Activated T-helper 1 cell treated with anti-CD3 and anti-CD28 coated beads, Interleukin-12 subunit alpha, Interleukin-12 subunit beta, Interleukin-2, Interleukin-4 antibody, amounts not matched to agents 30 ng/mL and 10 ng/mL and 1 ng/mL, durations not matched to agents 14 hours and 24 hours and 36 hours (primary cell): Measurements from ENCODE around the gene STOML1. TPM values are rescaled to one million over a fixed set of nuclear protein-coding genes. Genes with fewer than 3 reads are reported as not detected.
"Not testable (repeated sequence)": the region's sequence is repeated elsewhere in the genome, so short reads cannot be mapped to it uniquely, and the experiment has no call there.

Source experiments
- DNase-seq: peaks from one replicate; pipeline ENCODE4 v3.0.0; 2021; ENCODE audit warnings: low spot score
- H3K27ac Mint-ChIP-seq: one replicate; pipeline ENCODE4 v1.8.0; 2021; ENCODE audit warnings: mild to moderate bottlenecking, mixed read lengths
- H3K27me3 Mint-ChIP-seq: one replicate; pipeline ENCODE4 v1.8.0; 2022; ENCODE audit warnings: mild to moderate bottlenecking, moderate library complexity, mixed read lengths; ENCODE audit not compliant: insufficient read depth
- H3K36me3 Mint-ChIP-seq: one replicate; pipeline ENCODE4 v1.8.0; 2021; ENCODE audit warnings: low read depth, mixed read lengths
- H3K4me1 Mint-ChIP-seq: one replicate; pipeline ENCODE4 v1.8.0; 2021; ENCODE audit warnings: low read depth, mixed read lengths
- H3K4me3 Mint-ChIP-seq: one replicate; pipeline ENCODE4 v1.8.0; 2021; ENCODE audit warnings: mild to moderate bottlenecking, moderate library complexity, mixed read lengths
- H3K9me3 Mint-ChIP-seq: one replicate; pipeline ENCODE4 v1.8.0; 2021; ENCODE audit warnings: mixed read lengths
- intact Hi-C: fragments of 100-400 bp; cut with micrococcal nuclease; formaldehyde crosslinking; loops from one replicate; pipeline ENCODE4 v1.15.1; 2024
- total RNA-seq: library from RNA; stranded (reverse); gene quantifications from 2 replicates; pipeline ENCODE4 v1.2.3, GENCODE V29; 2022

STOML1 gene
- total RNA-seq, 1 donor from 2014 or later, result 10.6 TPM

DNA sequence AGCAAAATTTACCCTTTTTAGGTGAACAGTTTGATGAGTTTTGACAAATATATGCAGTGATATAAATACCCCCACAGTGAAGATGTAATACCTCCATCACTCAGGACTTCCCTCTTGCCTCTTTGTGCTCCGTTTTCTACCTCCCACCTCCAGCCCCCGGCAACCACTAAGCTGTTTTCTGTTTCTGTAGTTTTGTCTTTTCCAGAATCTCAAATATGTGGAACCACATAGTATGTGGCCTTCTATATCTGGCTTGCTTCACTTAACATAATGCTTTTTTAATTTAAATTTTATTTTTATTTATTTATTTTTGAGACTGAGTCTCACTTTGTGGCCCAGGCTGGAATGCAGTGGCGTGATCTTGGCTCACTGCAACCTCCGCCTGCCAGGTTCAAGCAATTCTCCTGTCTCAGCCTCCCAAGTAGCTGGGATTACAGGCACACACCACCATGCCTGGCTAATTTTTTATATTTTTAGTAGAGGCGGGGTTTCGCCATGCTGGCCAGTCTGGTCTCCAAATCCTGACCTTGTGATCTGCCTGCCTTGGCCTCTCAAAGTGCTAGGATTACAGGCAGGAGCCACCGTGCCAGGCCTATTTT is 31.5 kb downstream of the STOML1 start:
- H3K27me3 Mint-ChIP-seq, intact Hi-C loops, H3K9me3 Mint-ChIP-seq, H3K4me3 Mint-ChIP-seq, DNase-seq, H3K36me3 Mint-ChIP-seq: not testable (repeated sequence)
- H3K27ac Mint-ChIP-seq, result peak overlapping the region; percentile 52
- peaks cover 48% of the 10 kb centered on the region for H3K4me1 Mint-ChIP-seq

DNA sequence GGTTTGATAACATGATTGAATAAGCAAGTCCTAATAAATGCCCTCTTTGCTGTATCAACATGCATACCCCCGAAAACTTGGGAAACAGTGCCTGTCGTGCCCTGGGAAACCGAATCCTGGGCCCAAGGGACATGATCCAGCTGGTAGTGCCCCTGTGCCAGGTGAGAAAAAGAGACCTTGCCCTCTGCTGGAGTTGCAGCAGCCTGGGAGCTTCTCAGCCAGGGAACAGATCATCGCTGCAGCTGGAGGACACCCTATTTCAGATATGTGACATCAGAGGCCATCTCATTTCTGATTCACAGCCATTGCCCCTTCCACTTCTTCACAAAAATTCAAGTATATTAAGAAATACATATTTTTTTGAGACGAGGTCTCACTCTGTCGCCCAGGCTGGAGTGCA is 32.3 kb downstream of the STOML1 start:
- H3K4me3 Mint-ChIP-seq, result peak overlapping the region; percentile 48
- no peaks in the 10 kb centered on the region for H3K9me3 Mint-ChIP-seq
- intact Hi-C loops, result loop anchor here (1.0 kb wide), 2 partner anchors 8 to 32 kb away; no protein-coding TSS in a partner anchor
- no peak for DNase-seq
- peaks cover 2% of the 10 kb centered on the region for H3K27me3 Mint-ChIP-seq
- peak overlapping the region; percentile 38 for H3K27ac Mint-ChIP-seq
- peaks cover 40% of the 10 kb centered on the region for H3K4me1 Mint-ChIP-seq
- no peaks in the 10 kb centered on the region for H3K36me3 Mint-ChIP-seq

DNA sequence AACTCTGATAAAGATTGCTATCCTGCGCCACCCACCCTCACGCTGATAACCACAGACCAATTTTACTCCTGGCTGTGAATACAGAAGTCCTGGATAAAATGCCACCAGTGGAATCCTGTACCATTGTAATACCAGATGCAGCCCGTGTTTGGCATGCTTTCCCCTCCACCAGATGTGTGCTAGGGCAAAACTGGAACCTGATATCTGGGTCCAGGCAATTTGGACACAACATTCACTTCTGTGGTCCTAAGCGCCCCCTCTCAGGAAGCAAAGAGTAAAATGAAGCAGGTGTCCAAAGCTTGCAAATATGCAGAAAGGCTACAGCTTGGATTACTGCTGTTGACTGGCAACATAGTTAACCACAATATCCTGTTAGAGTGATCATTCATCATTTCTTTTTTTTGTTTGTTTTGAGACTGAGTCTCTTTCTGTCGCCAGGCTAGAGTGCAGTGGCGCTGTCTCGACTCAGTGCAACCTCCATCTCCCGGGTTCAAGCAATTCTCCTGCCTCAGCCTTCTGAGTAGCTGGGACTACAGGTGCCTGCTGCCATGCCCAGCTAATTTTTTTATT is 33.0 kb downstream of the STOML1 start:
- H3K36me3 Mint-ChIP-seq, result no peaks in the 10 kb centered on the region
- H3K9me3 Mint-ChIP-seq, result no peaks in the 10 kb centered on the region
- H3K27me3 Mint-ChIP-seq, result peaks cover 2% of the 10 kb centered on the region
- peaks cover 37% of the 10 kb centered on the region for H3K4me1 Mint-ChIP-seq
- H3K27ac Mint-ChIP-seq, result peak overlapping the region; percentile 40
- intact Hi-C loops, result loop anchor here (1.0 kb wide), 2 partner anchors 8 to 32 kb away; no protein-coding TSS in a partner anchor
- H3K4me3 Mint-ChIP-seq, result peak overlapping the region; percentile 36
- no peak for DNase-seq

DNA sequence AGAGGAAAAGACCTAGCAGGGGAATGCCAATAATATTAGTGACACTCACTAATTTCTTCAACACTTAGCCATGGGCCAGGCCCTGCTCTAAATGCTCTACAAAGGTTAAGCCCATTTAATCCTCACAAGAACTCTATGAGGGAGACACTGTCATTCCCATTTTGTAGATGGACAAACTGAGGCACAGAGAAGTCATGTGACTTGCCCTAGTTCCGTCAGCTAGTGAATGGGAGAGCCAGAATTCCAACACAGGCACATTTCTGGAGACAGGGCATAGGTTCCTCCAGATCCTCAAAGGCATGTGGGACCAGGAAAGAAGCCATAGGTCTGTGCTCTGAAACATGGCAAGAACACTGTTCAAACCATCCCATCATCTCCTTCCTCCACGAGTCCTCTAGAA is 34.3 kb downstream of the STOML1 start:
- Mint-ChIP-seq H3K36me3 (no peaks in the 10 kb centered on the region), H3K9me3 (no peaks in the 10 kb centered on the region), H3K4me1 (peaks cover 37% of the 10 kb centered on the region), H3K4me3 (no peak overlapping the region), H3K27me3 (peaks cover 2% of the 10 kb centered on the region), H3K27ac (peak overlapping the region; percentile 56)
- DNase-seq, result no peak
- intact Hi-C loops, result no loop called here

DNA sequence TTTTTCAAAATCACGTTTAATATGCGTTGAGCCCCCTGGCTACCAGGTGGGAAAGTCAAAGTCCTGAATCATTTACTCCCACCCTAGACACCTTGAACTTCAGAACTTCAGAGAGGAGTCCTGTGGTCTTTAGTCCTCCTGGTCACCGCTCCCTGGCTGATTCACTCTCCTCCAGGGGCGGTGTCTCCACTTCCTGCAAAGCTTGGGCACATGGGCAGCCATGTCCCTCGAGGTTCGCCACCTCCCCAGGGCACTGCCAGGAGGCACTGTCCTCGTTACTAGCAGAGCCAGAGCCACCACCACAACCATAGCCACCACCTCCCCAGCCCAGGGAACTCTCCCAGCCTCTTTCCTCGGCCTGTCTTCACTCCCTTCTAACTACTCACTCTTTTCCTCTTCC is 34.8 kb downstream of the STOML1 start:
- H3K36me3 Mint-ChIP-seq, result no peaks in the 10 kb centered on the region
- peaks cover 37% of the 10 kb centered on the region for H3K4me1 Mint-ChIP-seq
- peaks cover 2% of the 10 kb centered on the region for H3K27me3 Mint-ChIP-seq
- DNase-seq, result no peak
- no peak overlapping the region for H3K4me3 Mint-ChIP-seq
- H3K27ac Mint-ChIP-seq, result no peak overlapping the region
- intact Hi-C loops, result no loop called here
- H3K9me3 Mint-ChIP-seq, result no peaks in the 10 kb centered on the region

DNA sequence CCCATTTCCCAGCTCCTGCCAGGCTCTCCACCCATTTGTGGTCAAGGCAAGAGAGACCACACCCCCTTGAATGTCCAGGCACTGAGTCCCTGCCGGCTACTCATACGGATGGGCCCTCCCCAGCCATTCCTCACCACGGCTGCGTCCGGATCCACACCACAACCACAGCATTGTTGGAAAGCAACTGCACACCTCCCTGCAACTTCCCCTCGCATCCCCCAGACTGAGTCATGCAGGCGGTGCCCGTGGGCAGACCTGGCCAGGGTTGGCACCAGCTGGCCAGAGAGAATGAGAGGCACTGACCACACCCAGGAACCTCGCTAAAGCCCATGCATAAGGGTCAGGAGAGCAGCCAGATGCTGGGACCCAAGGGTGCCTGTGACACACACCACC is 35.4 kb downstream of the STOML1 start:
- no peak overlapping the region for H3K4me3 Mint-ChIP-seq
- no peak overlapping the region for H3K27ac Mint-ChIP-seq
- intact Hi-C loops, result no loop called here
- peaks cover 37% of the 10 kb centered on the region for H3K4me1 Mint-ChIP-seq
- no peak for DNase-seq
- no peaks in the 10 kb centered on the region for H3K36me3 Mint-ChIP-seq
- no peaks in the 10 kb centered on the region for H3K9me3 Mint-ChIP-seq
- H3K27me3 Mint-ChIP-seq, result peaks cover 2% of the 10 kb centered on the region

DNA sequence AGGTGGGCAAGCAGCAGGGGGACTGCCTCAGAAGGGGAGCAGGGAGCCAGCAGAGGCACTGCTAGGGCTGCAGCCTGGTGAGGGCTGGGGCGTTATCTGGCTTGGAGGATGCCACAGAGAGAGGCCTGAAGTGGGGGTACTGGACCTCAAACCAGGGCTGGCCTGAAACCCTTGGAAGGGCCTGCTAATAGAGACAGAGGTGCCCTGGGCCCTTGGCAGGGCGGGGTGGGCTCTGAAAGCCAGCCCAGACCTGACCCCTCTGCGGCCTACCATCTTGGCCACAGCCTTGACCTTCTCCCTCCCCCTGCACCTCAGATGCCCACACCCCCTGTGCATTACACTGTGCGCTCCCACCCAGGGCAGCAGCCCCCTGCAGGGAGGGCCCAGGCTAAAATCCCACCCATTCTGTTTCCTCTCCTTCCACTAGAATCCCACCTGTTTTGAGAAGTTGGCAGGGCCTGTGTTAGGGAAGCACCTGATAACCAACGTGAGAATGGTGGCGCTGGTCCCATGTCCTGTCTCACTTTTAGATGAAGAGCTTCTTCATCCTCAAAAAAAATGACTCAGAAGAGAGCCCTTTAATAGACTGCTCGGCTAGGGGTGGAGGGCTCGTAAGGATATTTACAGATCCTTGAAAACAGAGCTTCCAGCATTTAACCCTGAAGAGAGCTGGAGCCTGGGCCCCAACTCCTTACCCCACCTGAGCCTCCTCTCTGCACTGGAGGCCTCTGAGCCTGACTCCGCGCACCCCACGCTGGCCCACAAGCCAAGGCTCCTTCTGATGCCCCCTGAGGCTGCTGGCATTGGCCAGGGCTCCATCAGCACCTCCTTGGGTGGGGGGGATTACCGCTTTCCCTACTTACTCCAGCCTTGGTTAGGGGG is 36.0 kb downstream of the STOML1 start:
- DNase-seq, result no peak
- no peak overlapping the region for H3K27ac Mint-ChIP-seq
- no peaks in the 10 kb centered on the region for H3K9me3 Mint-ChIP-seq
- H3K27me3 Mint-ChIP-seq, result peaks cover 2% of the 10 kb centered on the region
- peaks cover 41% of the 10 kb centered on the region for H3K4me1 Mint-ChIP-seq
- intact Hi-C loops, result no loop called here
- no peaks in the 10 kb centered on the region for H3K36me3 Mint-ChIP-seq
- H3K4me3 Mint-ChIP-seq, result no peak overlapping the region

DNA sequence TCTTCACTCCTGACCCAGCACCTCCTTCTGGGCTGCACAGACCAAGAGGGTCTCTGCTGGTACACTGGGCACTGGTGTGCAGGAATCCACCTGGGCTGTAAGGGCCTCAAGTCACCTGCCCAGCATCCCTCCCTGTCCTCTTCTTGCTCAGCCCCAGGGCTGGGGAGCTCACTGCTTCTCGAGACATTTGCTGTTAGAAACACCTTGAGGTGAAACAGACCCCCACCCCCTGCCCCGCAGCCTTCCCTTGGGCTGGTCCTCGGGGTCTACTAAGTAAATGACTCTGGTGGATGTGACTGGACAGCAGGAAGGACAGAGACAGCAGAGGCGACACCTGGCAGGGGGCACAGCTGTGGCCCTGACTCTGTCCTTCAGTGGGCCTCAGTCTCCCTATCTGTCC is 36.8 kb downstream of the STOML1 start:
- Mint-ChIP-seq H3K27me3 (peaks cover 2% of the 10 kb centered on the region), H3K4me3 (no peak overlapping the region), H3K36me3 (no peaks in the 10 kb centered on the region), H3K4me1 (peaks cover 39% of the 10 kb centered on the region), H3K27ac (no peak overlapping the region), H3K9me3 (no peaks in the 10 kb centered on the region)
- no peak for DNase-seq
- intact Hi-C loops, result no loop called here

DNA sequence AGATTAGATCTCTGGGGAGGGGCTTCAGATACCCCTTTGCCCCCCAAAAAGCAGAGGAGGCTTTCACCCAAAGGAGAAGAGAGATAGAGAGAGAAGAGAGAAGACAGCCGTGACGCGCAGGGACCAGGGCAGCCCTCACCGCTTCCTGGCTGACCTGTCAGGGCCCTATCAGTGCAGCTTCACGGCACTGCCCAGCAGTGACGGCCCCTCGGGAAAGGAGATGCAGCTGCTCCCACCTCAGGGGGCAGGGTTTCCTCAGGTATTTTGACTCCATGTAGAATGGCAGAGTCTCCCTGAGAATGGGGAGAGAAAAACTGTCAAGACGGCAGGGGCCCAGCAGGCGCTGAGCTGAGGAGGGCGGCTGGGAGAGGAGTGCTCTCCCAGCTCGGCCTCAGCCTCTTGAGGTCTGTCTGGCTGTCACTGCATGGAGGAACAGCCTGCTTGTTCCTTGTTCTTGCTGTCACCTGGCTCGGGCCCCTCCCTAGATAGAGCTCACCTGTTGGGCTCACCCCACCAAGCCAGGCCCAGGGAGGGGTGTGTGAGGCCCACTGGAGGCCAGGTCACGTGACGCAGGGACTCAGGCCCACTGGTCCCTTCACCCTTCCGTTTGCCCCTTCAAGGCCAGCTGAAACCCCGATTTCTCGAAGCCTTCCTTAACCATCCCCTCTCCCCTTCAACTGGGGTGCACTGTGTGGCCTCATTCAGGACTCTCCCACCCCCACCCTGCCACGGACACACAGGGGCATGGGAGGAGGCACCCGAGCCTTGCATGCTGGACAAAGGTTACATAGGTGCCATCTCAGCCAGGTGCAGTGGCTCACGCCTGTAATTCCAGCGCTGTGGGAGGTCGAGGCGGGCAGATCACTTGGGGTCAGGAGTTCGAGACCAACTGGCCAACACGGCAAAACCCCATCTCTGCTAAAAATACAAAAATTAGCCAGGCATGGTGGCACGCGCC is 37.6 kb downstream of the STOML1 start:
- H3K9me3 Mint-ChIP-seq, result no peaks in the 10 kb centered on the region
- intact Hi-C loops, result no loop called here
- peaks cover 2% of the 10 kb centered on the region for H3K27me3 Mint-ChIP-seq
- no peak for DNase-seq
- no peak overlapping the region for H3K27ac Mint-ChIP-seq
- H3K36me3 Mint-ChIP-seq, result no peaks in the 10 kb centered on the region
- H3K4me1 Mint-ChIP-seq, result peaks cover 32% of the 10 kb centered on the region
- H3K4me3 Mint-ChIP-seq, result no peak overlapping the region

DNA sequence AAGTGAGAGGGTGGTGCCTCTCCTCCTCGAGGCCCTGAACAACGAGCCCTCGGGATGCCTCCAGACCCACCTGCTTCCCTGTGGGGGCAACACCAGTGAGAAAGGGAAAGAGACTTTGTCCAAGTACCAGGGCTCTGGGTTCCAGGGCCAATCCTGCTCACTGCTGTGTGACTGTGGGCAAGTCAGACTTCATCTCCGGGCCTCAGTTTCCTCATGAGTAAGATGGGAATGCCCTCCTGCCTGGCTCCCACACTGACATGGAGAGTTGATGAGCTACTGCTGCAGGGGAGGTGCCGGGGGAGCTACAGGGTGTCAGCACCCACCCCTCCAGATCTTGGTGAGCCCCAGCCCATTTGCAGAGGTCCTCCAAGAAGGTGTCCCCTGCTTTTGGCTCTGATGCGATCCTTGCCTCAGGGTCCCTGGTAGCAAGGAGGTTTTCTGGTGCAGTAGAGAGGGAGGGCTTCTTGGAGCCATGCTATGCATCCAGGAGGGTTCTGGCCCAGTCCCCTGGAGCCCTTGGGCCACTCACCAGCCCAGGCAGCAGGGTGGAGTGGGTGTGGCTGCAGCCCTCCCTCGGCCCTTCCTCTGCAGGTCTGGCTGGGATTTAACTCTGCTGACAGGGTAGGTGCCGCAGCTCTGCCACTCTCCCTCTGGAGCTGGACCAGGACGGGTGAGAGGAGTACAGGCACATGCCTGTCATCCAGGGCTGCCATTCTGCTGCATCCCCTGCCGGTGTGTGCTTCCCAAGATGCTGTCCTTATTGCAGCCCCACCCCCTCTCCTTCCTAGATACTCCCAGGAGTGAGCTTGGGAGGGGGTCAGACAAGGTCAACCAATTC is 39.0 kb downstream of the STOML1 start:
- Mint-ChIP-seq H3K4me1 (peaks cover 20% of the 10 kb centered on the region), H3K36me3 (no peaks in the 10 kb centered on the region), H3K27me3 (peaks cover 2% of the 10 kb centered on the region), H3K27ac (no peak overlapping the region), H3K4me3 (no peak overlapping the region), H3K9me3 (no peaks in the 10 kb centered on the region)
- intact Hi-C loops, result no loop called here
- no peak for DNase-seq

DNA sequence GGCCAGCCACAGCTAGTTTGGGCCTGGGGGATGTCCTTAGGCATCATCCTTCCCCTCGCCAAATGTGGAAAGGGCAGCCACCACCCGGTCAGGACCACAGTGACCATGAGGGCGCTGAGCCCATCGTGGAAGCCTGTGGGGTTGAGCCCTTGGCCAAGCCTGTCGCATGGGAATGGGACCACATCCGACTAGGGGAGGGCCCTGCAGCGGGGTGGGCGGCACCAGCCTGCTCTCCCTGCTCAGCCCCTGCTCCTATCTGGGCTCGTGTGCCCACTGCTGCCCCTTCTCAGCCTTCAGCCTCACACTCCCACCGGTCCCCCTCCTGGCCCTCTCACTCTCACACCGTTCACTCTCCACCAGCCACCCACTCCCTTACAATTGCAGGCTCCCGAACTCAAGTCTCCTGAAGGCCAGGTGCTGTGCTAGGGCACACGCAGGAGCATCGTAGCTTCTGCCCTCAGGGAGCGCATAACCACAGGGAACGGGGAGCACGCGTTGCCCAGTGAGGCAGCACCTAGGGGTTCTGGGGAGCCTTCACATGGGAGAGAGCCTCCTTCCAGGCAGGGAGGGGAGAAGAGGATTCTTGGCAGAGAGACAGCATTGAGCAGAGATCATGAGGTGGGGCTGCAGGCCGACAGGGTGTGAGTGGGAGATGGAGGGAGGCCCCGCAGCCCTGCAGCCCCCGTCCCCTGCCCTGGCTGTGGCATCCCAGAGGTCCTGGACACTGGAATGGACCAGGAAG is 39.8 kb downstream of the STOML1 start:
- Mint-ChIP-seq H3K36me3 (no peaks in the 10 kb centered on the region), H3K27me3 (peaks cover 3% of the 10 kb centered on the region), H3K27ac (peak overlapping the region; percentile 40), H3K4me1 (peaks cover 13% of the 10 kb centered on the region), H3K4me3 (no peak overlapping the region), H3K9me3 (no peaks in the 10 kb centered on the region)
- no peak for DNase-seq
- intact Hi-C loops, result no loop called here
